IMR-90 (cell line): ENCODE results near the gene TMEM117. TPM values are rescaled to one million over a fixed set of nuclear protein-coding genes. Genes with fewer than 3 reads are reported as not detected.

Experiments
- ATAC-seq: fragments of 200-7000 bp; cut with Tn5 transposase; 2 replicates; pipeline ENCODE4 v1.9.1; 2020; ENCODE audit warnings: low read depth, mild to moderate bottlenecking, moderate library complexity
- BruUV-seq: library from RNA; stranded (reverse); fragments of 400-500 nt; replicated peaks from 2 replicates; lab custom pipeline; 2021; lab: Mats Ljungman, UMichigan
- CTCF ChIA-PET: fragments of 300-600 bp; formaldehyde crosslinking; extraction: SDS; loops from one replicate; lab custom pipeline; 2021; ENCODE audit warnings: antibody characterized with exemption; lab: Yijun Ruan, JAX
- POLR2A ChIA-PET: fragments of 300-600 bp; sonication (Branson Sonifier 250); formaldehyde crosslinking; loops from one replicate; lab custom pipeline; 2022; ENCODE audit warnings: antibody characterized with exemption; ENCODE audit not compliant: unreplicated experiment; lab: Charles Lee
- DNase-seq: peaks from one replicate; pipeline ENCODE4 v3.0.0; 2013
- H2AFZ ChIP-seq: replicated peaks from 2 replicates; pipeline ENCODE3; 2013; ENCODE audit warnings: low read length, mild to moderate bottlenecking; ENCODE audit not compliant: poor library complexity
- H2AK5ac ChIP-seq: 2 replicates; pipeline ENCODE4 v1.6.1; 2013; ENCODE audit warnings: low read depth, low read length, inconsistent platforms
- H2AK9ac ChIP-seq: replicated peaks from 2 replicates; pipeline ENCODE3; 2013; ENCODE audit warnings: mild to moderate bottlenecking, low read depth, low read length, moderate library complexity; ENCODE audit not compliant: poor library complexity
- H2BK120ac ChIP-seq: 2 replicates; pipeline ENCODE4 v1.6.1; 2013; ENCODE audit warnings: low read depth, low read length, inconsistent platforms
- H2BK15ac ChIP-seq: 3 replicates; pipeline ENCODE4 v1.6.1; 2013; ENCODE audit warnings: low read depth, low read length, inconsistent platforms
- H2BK20ac ChIP-seq: 2 replicates; pipeline ENCODE4 v1.6.1; 2013; ENCODE audit warnings: low read depth, mild to moderate bottlenecking, inconsistent platforms, low read length, moderate library complexity
- H2BK5ac ChIP-seq: 2 replicates; pipeline ENCODE4 v1.6.1; 2013; ENCODE audit warnings: mild to moderate bottlenecking, low read depth, low read length, inconsistent platforms; ENCODE audit not compliant: poor library complexity, severe bottlenecking
- H3K14ac ChIP-seq: replicated peaks from 2 replicates; pipeline ENCODE4 v1.6.1; 2013; ENCODE audit warnings: low read depth, low read length, inconsistent platforms
- H3K18ac ChIP-seq: 2 replicates; pipeline ENCODE4 v1.6.1; 2013; ENCODE audit warnings: low read depth, low read length, control low read depth
- H3K23ac ChIP-seq: 2 replicates; pipeline ENCODE4 v1.6.1; 2013; ENCODE audit warnings: low read depth, low read length, inconsistent platforms
- H3K27ac ChIP-seq: 2 replicates; pipeline ENCODE4 v1.5.1; 2013; ENCODE audit warnings: mild to moderate bottlenecking, control low read depth, low read length; ENCODE audit not compliant: insufficient read depth
- H3K27me3 ChIP-seq: 2 replicates; pipeline ENCODE4 v1.6.1; 2013; ENCODE audit warnings: low read length; ENCODE audit not compliant: control insufficient read depth, insufficient read depth
- H3K36me3 ChIP-seq: 2 replicates; pipeline ENCODE4 v1.6.1; 2013; ENCODE audit warnings: low read length, mixed read lengths; ENCODE audit not compliant: control insufficient read depth, insufficient read depth
- H3K4ac ChIP-seq: 2 replicates; pipeline ENCODE4 v1.6.1; 2013; ENCODE audit warnings: low read depth, low read length, inconsistent platforms
- H3K4me1 ChIP-seq: 2 replicates; pipeline ENCODE4 v1.6.1; 2013; ENCODE audit warnings: low read length, mixed read lengths; ENCODE audit not compliant: control insufficient read depth, insufficient read depth
- H3K4me2 ChIP-seq: 2 replicates; pipeline ENCODE4 v1.6.1; 2013; ENCODE audit warnings: low read depth, mild to moderate bottlenecking, control low read depth, low read length, moderate library complexity
- H3K4me3 ChIP-seq: 2 replicates; pipeline ENCODE4 v1.5.1; 2013; ENCODE audit warnings: low read depth, mild to moderate bottlenecking, control low read depth, low read length, moderate library complexity; ENCODE audit not compliant: insufficient read depth
- H3K56ac ChIP-seq: 2 replicates; pipeline ENCODE4 v1.6.1; 2013; ENCODE audit warnings: low read length, inconsistent platforms; ENCODE audit not compliant: insufficient read depth; ENCODE audit errors: extremely low read depth
- H3K79me1 ChIP-seq, 2 experiments: 2 replicates each; pipeline ENCODE4 v1.6.1; 2013; ENCODE audit warnings: low read length in 2 of 2, inconsistent platforms in 1 of 2, low read depth in 1 of 2
- H3K9ac ChIP-seq: 2 replicates; pipeline ENCODE4 v1.6.1; 2013; ENCODE audit warnings: low read depth, low read length, control low read depth
- H3K9me1 ChIP-seq: 2 replicates; pipeline ENCODE4 v1.6.1; 2013; ENCODE audit warnings: low read length, inconsistent platforms; ENCODE audit not compliant: insufficient read depth
- H3K9me3 ChIP-seq: 2 replicates; pipeline ENCODE4 v1.6.1; 2013; ENCODE audit warnings: low read length; ENCODE audit not compliant: control insufficient read depth, insufficient read depth
- H4K20me1 ChIP-seq: 2 replicates; pipeline ENCODE4 v1.6.1; 2013; ENCODE audit warnings: low read length, inconsistent platforms; ENCODE audit not compliant: insufficient read depth
- H4K5ac ChIP-seq: 2 replicates; pipeline ENCODE4 v1.6.1; 2013; ENCODE audit warnings: mild to moderate bottlenecking, low read depth, low read length, control low read depth
- H4K8ac ChIP-seq, 2 experiments: 2 replicates each; pipeline ENCODE4 v1.6.1; 2013; ENCODE audit warnings: low read depth in 2 of 2, low read length in 2 of 2, control low read depth in 1 of 2, inconsistent platforms in 1 of 2
- H4K91ac ChIP-seq: 2 replicates; pipeline ENCODE4 v1.6.1; 2013; ENCODE audit warnings: low read depth, low read length, inconsistent platforms; ENCODE audit not compliant: insufficient read depth
- BHLHE40 ChIP-seq: fragments of 150-350 bp; IDR thresholded peaks from 2 replicates; pipeline ENCODE4 v1.6.1; 2016; ENCODE audit warnings: mild to moderate bottlenecking, low read depth, low read length
- CEBPB ChIP-seq: IDR thresholded peaks from 2 replicates; pipeline ENCODE4 v1.6.1; 2012; ENCODE audit warnings: low read depth, low read length, improper control_type of control experiment
- CHD1 ChIP-seq: IDR thresholded peaks from 2 replicates; pipeline ENCODE4 v1.6.1; 2012; ENCODE audit warnings: low read depth, low read length, improper control_type of control experiment
- CTCF ChIP-seq: conservative IDR thresholded peaks from 2 replicates; pipeline ENCODE4 v1.5.1; 2012; ENCODE audit warnings: mild to moderate bottlenecking, low read depth, low read length, improper control_type of control experiment
- ELK1 ChIP-seq: fragments of 150-350 bp; IDR thresholded peaks from 2 replicates; pipeline ENCODE4 v1.6.1; 2016; ENCODE audit warnings: low read depth, mild to moderate bottlenecking, low read length, moderate library complexity, borderline replicate concordance
- FOS ChIP-seq: fragments of 150-350 bp; IDR thresholded peaks from 2 replicates; pipeline ENCODE4 v1.6.1; 2016; ENCODE audit warnings: low read depth, low read length
- MAFK ChIP-seq: IDR thresholded peaks from 2 replicates; pipeline ENCODE4 v1.6.1; 2012; ENCODE audit warnings: low read depth, low read length, improper control_type of control experiment
- MAZ ChIP-seq: IDR thresholded peaks from 2 replicates; pipeline ENCODE4 v1.6.1; 2012; ENCODE audit warnings: low read depth, mild to moderate bottlenecking, low read length, improper control_type of control experiment, moderate library complexity, borderline replicate concordance
- MXI1 ChIP-seq: IDR thresholded peaks from 2 replicates; pipeline ENCODE4 v1.6.1; 2012; ENCODE audit warnings: low read depth, mild to moderate bottlenecking, low read length, moderate library complexity, borderline replicate concordance
- NFE2L2 ChIP-seq: fragments of 150-350 bp; IDR thresholded peaks from 2 replicates; pipeline ENCODE4 v1.6.1; 2016; ENCODE audit warnings: low read depth, mild to moderate bottlenecking, low read length
- POLR2A ChIP-seq: IDR thresholded peaks from 2 replicates; pipeline ENCODE4 v1.6.1; 2012; ENCODE audit warnings: mild to moderate bottlenecking, low read depth, low read length
- RAD21 ChIP-seq: IDR thresholded peaks from 2 replicates; pipeline ENCODE4 v1.6.1; 2012; ENCODE audit warnings: low read length, improper control_type of control experiment
- RCOR1 ChIP-seq: IDR thresholded peaks from 2 replicates; pipeline ENCODE4 v1.6.1; 2012; ENCODE audit warnings: mild to moderate bottlenecking, low read length, improper control_type of control experiment; ENCODE audit not compliant: insufficient replicate concordance
- RFX5 ChIP-seq: IDR thresholded peaks from 2 replicates; pipeline ENCODE4 v1.8.0; 2012; ENCODE audit warnings: low read depth, mild to moderate bottlenecking, low read length, moderate library complexity
- SMC3 ChIP-seq: fragments of 150-350 bp; IDR thresholded peaks from 2 replicates; pipeline ENCODE4 v1.6.1; 2016; ENCODE audit warnings: low read depth, mild to moderate bottlenecking, antibody characterized with exemption, low read length, moderate library complexity
- USF2 ChIP-seq: fragments of 150-350 bp; IDR thresholded peaks from 2 replicates; pipeline ENCODE4 v1.6.1; 2017; ENCODE audit warnings: mild to moderate bottlenecking, antibody characterized with exemption, low read length, low read depth
- WGBS, 2 experiments: methylation state at CpG; one replicate each; pipeline versions ENCODE4 v1.1.5 to v1.1.7; 2013; ENCODE audit warnings: missing lambda C conversion rate in 2 of 2; ENCODE audit not compliant: insufficient read length in 1 of 2; ENCODE audit errors: extremely low coverage in 2 of 2; 5-methylcytosine and 5-hydroxymethylcytosine counted together
- dilution Hi-C: fragments of 300-500 bp; cut with HindIII; formaldehyde crosslinking; loops from one replicate; pipeline ENCODE4 v1.14.3; 2018; ENCODE audit warnings: low sequenced_read_pairs; ENCODE audit not compliant: unreplicated experiment
- in situ Hi-C: fragments of 300-500 bp; cut with MboI; formaldehyde crosslinking; loops from 3 replicates; pipeline ENCODE4 v1.14.3; 2019; ENCODE audit warnings: low sequenced_read_pairs, inconsistent platforms, mixed read lengths
- intact Hi-C: fragments of 100-400 bp; cut with micrococcal nuclease; formaldehyde crosslinking; loops from 2 replicates; pipeline ENCODE4 v1.10.0; 2022
- polyA plus RNA-seq, 3 experiments: library from polyadenylated mRNA; depleted of rRNA; stranded (reverse); fragments of >200 nt; gene quantifications; 2 replicates each; pipeline ENCODE4 v1.2.3, GENCODE V29; 2012; ENCODE audit warnings: low replicate concordance in 1 of 3
- total RNA-seq: library from RNA; depleted of rRNA; stranded (reverse); fragments of >200 nt; gene quantifications from 2 replicates; pipeline ENCODE4 v1.2.3, GENCODE V29; 2012

The TMEM117 gene
- total and polyA plus RNA-seq, 2 of the 4 experiments (the other 2 are of a cell fraction): 8.7 to 21.0 TPM

- DNase-seq: no peak
- no peak overlapping the region for H3K18ac ChIP-seq
- no peak for TF ChIP-seq RAD21
- no peak for TF ChIP-seq RFX5
- TF ChIP-seq CEBPB: no peak
- no peak for TF ChIP-seq POLR2A
- no peak for TF ChIP-seq FOS
- no peak for TF ChIP-seq RCOR1
- TF ChIP-seq CTCF: no peak
- TF ChIP-seq MAZ: no peak
- TF ChIP-seq MAFK: no peak
- no peak for TF ChIP-seq USF2
- no peak for TF ChIP-seq ELK1
- no peak for TF ChIP-seq BHLHE40
- no peak for TF ChIP-seq SMC3
- no peak for TF ChIP-seq NFE2L2
- TF ChIP-seq MXI1: no peak
- TF ChIP-seq CHD1: no peak
- in situ Hi-C loops (no loop called here), intact Hi-C loops (no loop called here), dilution Hi-C loops (no loop called here)
- no peaks in the 10 kb centered on the region for H3K36me3 ChIP-seq
- no peak overlapping the region for H4K91ac ChIP-seq
- 100% methylated on average over 1 of the region's 3 CpGs; no CpG with 5 or more reads in 1 of the 2 experiments for WGBS, 2 experiments
- H2BK5ac ChIP-seq: no peak overlapping the region
- no peaks in the 10 kb centered on the region for H3K9me3 ChIP-seq
- H4K5ac ChIP-seq: no peak overlapping the region
- H2AFZ ChIP-seq: no peak overlapping the region
- H3K27me3 ChIP-seq: no peaks in the 10 kb centered on the region
- H4K8ac ChIP-seq: no peak overlapping the region
- no peak overlapping the region for H3K56ac ChIP-seq
- H3K9me1 ChIP-seq: no peaks in the 10 kb centered on the region
- no peak overlapping the region for H3K4ac ChIP-seq
- no peak overlapping the region for H3K14ac ChIP-seq
- no TSS peak for BruUV-seq
- ATAC-seq: no peak
- H3K9ac ChIP-seq: no peak overlapping the region
- H3K4me3 ChIP-seq: no peak overlapping the region
- H2AK9ac ChIP-seq: no peak overlapping the region
- no peak overlapping the region for H2BK120ac ChIP-seq
- H3K4me1 ChIP-seq: no peaks in the 10 kb centered on the region
- H2AK5ac ChIP-seq: no peak overlapping the region
- H3K4me2 ChIP-seq: no peak overlapping the region
- ChIA-PET POLR2A (no interaction called here), CTCF (interaction anchor here (1.3 kb wide), 1 partner anchor 8 kb away, joined by 4 read pairs; no protein-coding TSS in a partner anchor)
- no peaks in the 10 kb centered on the region for H4K20me1 ChIP-seq
- no peak overlapping the region for H2BK20ac ChIP-seq
- H3K23ac ChIP-seq: no peak overlapping the region
- no peaks in the 10 kb centered on the region for H3K79me1 ChIP-seq
- H2BK15ac ChIP-seq: no peak overlapping the region
- H3K27ac ChIP-seq: no peak overlapping the region
Measured at GRCh38 chr12:43979450-43979849, 143.6 kb downstream of the TMEM117 start.
